HepG2 (cell line): ENCODE results near the gene DUSP16. TPM values are rescaled to one million over a fixed set of nuclear protein-coding genes. Genes with fewer than 3 reads are reported as not detected.

ENCODE experiments used
- CREB1 ChIP-seq, 2 experiments: fragments of 450-650 bp in 1 of 2; IDR thresholded peaks; 2 replicates each; pipeline ENCODE4 v1.6.1; 2016 to 2017; ENCODE audit warnings: control low read depth in 1 of 2, mild to moderate bottlenecking in 1 of 2, missing compliant biosample characterization in 1 of 2, missing genetic modification characterization in 1 of 2
- DNMT3B ChIP-seq: conservative IDR thresholded peaks from 2 replicates; pipeline ENCODE4 v1.6.1; 2016; ENCODE audit warnings: missing biosample characterization, control low read depth
- ESRRA ChIP-seq: sonication (generic); formaldehyde crosslinking; IDR thresholded peaks from 2 replicates; pipeline ENCODE4 v1.5.1; 2020; ENCODE audit warnings: mild to moderate bottlenecking, low read depth, missing genetic modification reagents
- HNRNPUL1 ChIP-seq: fragments of 200-400 bp; formaldehyde crosslinking; IDR thresholded peaks from 2 replicates; pipeline ENCODE4 v1.6.1; 2017; ENCODE audit warnings: low read depth, mild to moderate bottlenecking, low read length, moderate library complexity
- KMT2B ChIP-seq: IDR thresholded peaks from 2 replicates; pipeline ENCODE4 v1.6.1; 2016; ENCODE audit warnings: missing genetic modification reagents, missing compliant biosample characterization
- MIER3 ChIP-seq: IDR thresholded peaks from 2 replicates; pipeline ENCODE4 v1.6.1; 2016; ENCODE audit warnings: missing compliant biosample characterization, borderline replicate concordance
- NONO ChIP-seq, 2 experiments: fragments of 450-650 bp in 1 of 2; sonication (generic) in 1 of 2; formaldehyde crosslinking in 1 of 2; IDR thresholded peaks in 1 of 2; conservative IDR thresholded peaks in 1 of 2; 2 replicates each; pipeline versions ENCODE4 v1.6.1 to v1.8.0; 2017 to 2022; ENCODE audit warnings: mild to moderate bottlenecking in 1 of 2, missing genetic modification reagents in 1 of 2, moderate library complexity in 1 of 2
- TFAP4 ChIP-seq: sonication (generic); IDR thresholded peaks from 2 replicates; pipeline ENCODE4 v1.6.1; 2016; ENCODE audit warnings: low read depth, borderline replicate concordance
- ZBTB43 ChIP-seq: sonication (generic); formaldehyde crosslinking; conservative IDR thresholded peaks from 2 replicates; pipeline ENCODE4 v1.4.0; 2020; ENCODE audit warnings: missing genetic modification reagents
- ZBTB7A ChIP-seq: sonication (generic); formaldehyde crosslinking; IDR thresholded peaks from 2 replicates; pipeline ENCODE4 v1.8.0; 2022; ENCODE audit warnings: mild to moderate bottlenecking, missing genetic modification reagents
- ZHX2 ChIP-seq, 2 experiments: sonication (generic) in 1 of 2; formaldehyde crosslinking in 1 of 2; IDR thresholded peaks; 2 replicates each; pipeline versions ENCODE4 v1.6.1 to v1.9.0; 2014 to 2022; ENCODE audit warnings: antibody characterized with exemption in 1 of 2, borderline replicate concordance in 1 of 2, inconsistent platforms in 1 of 2, low read depth in 1 of 2, missing genetic modification reagents in 1 of 2
- ZNF121 ChIP-seq: sonication (generic); formaldehyde crosslinking; IDR thresholded peaks from 2 replicates; pipeline ENCODE4 v1.5.0; 2020; ENCODE audit warnings: mild to moderate bottlenecking, missing genetic modification reagents
- ZNF142 ChIP-seq: sonication (generic); formaldehyde crosslinking; IDR thresholded peaks from 2 replicates; pipeline ENCODE4 v1.4.0; 2020; ENCODE audit warnings: missing genetic modification reagents
- polyA plus RNA-seq, 8 experiments: library from polyadenylated mRNA; depleted of rRNA in 3 of 8; stranded (reverse) in 7 of 8; unstranded in 1 of 8; fragments of >200 nt; fragmentation: Illumina TruSeq in 4 of 8; extraction: Trizol in 4 of 8; gene quantifications; 2 replicates each; pipeline versions ENCODE4 v1.2.1 to v1.2.3, GENCODE V29; 2011 to 2016; ENCODE audit warnings: low read depth in 4 of 8, missing spikeins in 1 of 8, mixed read lengths in 1 of 8; ENCODE audit not compliant: insufficient read depth in 1 of 8
- total RNA-seq, 5 experiments: library from RNA; depleted of rRNA; stranded (reverse); fragments of >200 nt; fragmentation: Illumina TruSeq; extraction: Trizol; gene quantifications; 2 replicates each; pipeline ENCODE4 v1.2.3, GENCODE V29; 2016; ENCODE audit warnings: low read depth in 1 of 5

The DUSP16 gene
- total and polyA plus RNA-seq, 2 of the 13 experiments (the other 11 are each of a cell fraction or from before 2014, with no cell fraction given): 45.7 to 46.6 TPM

- no peak for TF ChIP-seq ZHX2 (IDR thresholded peaks at IDR 0.05; ENCODE audit: low read depth)
- TF ChIP-seq ZHX2 (CRISPR knock-in tag; IDR thresholded peaks at IDR 0.05; ENCODE audit: borderline replicate concordance): no peak
- no peak for TF ChIP-seq KMT2B (CRISPR knock-in tag)
- peak; percentile 74; the same call in 1 of the 2 replicates for TF ChIP-seq MIER3 (CRISPR knock-in tag)
- no peak for TF ChIP-seq DNMT3B (CRISPR knock-in tag)
- TF ChIP-seq ZBTB7A: no peak
- peak; percentile 77 for TF ChIP-seq ZBTB43 (CRISPR knock-in tag)
- no peak for TF ChIP-seq HNRNPUL1
- TF ChIP-seq CREB1 (IDR thresholded peaks at IDR 0.05): no peak
- TF ChIP-seq CREB1 (CRISPR knock-in tag; IDR thresholded peaks at IDR 0.05): peak; percentile 81
- TF ChIP-seq NONO (IDR thresholded peaks at IDR 0.05): no peak
- TF ChIP-seq NONO (CRISPR knock-in tag; conservative IDR thresholded peaks at IDR 0.05): peak; percentile 58; the same call in 1 of the 2 replicates
- no peak for TF ChIP-seq ZNF121 (CRISPR knock-in tag)
- TF ChIP-seq ESRRA: 0 out of 2 replicates have a peak, but pooled peaks have one; percentile 32
- TF ChIP-seq TFAP4: no peak
- no peak for TF ChIP-seq ZNF142 (CRISPR knock-in tag)
These were observed 73.7 kb downstream of the DUSP16 start (continued) for GRCh38 chr12:12488823-12489550.
